Loucy (cell line): ENCODE data around the gene DLG1.

ENCODE experiments used
- H2AFZ ChIP-seq: fragments of 200-600 bp; sonication (generic); 2 replicates; pipeline ENCODE4 v1.6.0; 2016; ENCODE audit warnings: antibody characterized with exemption, mild to moderate bottlenecking, low read length, moderate library complexity
- H3F3A ChIP-seq: fragments of 200-600 bp; 2 replicates; pipeline ENCODE4 v1.6.0; 2016; ENCODE audit warnings: antibody characterized with exemption, low read depth, mild to moderate bottlenecking
- H3K27me3 ChIP-seq: fragments of 200-600 bp; sonication (generic); 2 replicates; pipeline ENCODE4 v1.6.1; 2014; ENCODE audit warnings: low read length, mild to moderate bottlenecking; ENCODE audit not compliant: insufficient read depth, poor library complexity, severe bottlenecking
- H3K36me3 ChIP-seq: fragments of 200-600 bp; sonication (generic); 2 replicates; pipeline ENCODE4 v1.6.1; 2016; ENCODE audit warnings: low read length; ENCODE audit not compliant: insufficient read depth
- H3K4me1 ChIP-seq: fragments of 200-600 bp; sonication (generic); 2 replicates; pipeline ENCODE4 v1.5.1; 2014; ENCODE audit warnings: low read length, mild to moderate bottlenecking; ENCODE audit not compliant: insufficient read depth, poor library complexity, severe bottlenecking
- H3K4me2 ChIP-seq: fragments of 200-600 bp; sonication (generic); 2 replicates; pipeline ENCODE4 v1.6.0; 2014; ENCODE audit warnings: antibody characterized with exemption, low read length, low read depth, mild to moderate bottlenecking; ENCODE audit not compliant: poor library complexity, severe bottlenecking
- H3K4me3 ChIP-seq: fragments of 200-600 bp; sonication (generic); 2 replicates; pipeline ENCODE4 v1.5.1; 2014; ENCODE audit warnings: low read length, mild to moderate bottlenecking, mixed read lengths; ENCODE audit not compliant: poor library complexity, severe bottlenecking
- H3K79me2 ChIP-seq: fragments of 200-600 bp; sonication (generic); 2 replicates; pipeline ENCODE4 v1.6.1; 2014; ENCODE audit warnings: low read length; ENCODE audit not compliant: insufficient read depth
- H3K9ac ChIP-seq: fragments of 200-600 bp; sonication (generic); 2 replicates; pipeline ENCODE4 v1.6.0; 2014; ENCODE audit warnings: mild to moderate bottlenecking, low read depth, low read length, moderate library complexity; ENCODE audit not compliant: poor library complexity, severe bottlenecking
- H3K9me2 ChIP-seq: fragments of 200-600 bp; sonication (generic); replicated peaks from 2 replicates; pipeline ENCODE4 v1.6.1; 2016; ENCODE audit warnings: low read depth, low read length, mixed read lengths
- H3K9me3 ChIP-seq: fragments of 200-600 bp; sonication (generic); 2 replicates; pipeline ENCODE4 v1.6.1; 2014; ENCODE audit warnings: mild to moderate bottlenecking, antibody characterized with exemption, low read length, low read depth; ENCODE audit not compliant: insufficient read depth
- H4K20me1 ChIP-seq: fragments of 200-600 bp; sonication (generic); 2 replicates; pipeline ENCODE4 v1.6.0; 2014; ENCODE audit warnings: antibody characterized with exemption, low read length, mild to moderate bottlenecking; ENCODE audit not compliant: insufficient read depth, poor library complexity, severe bottlenecking
- EZH2phosphoT487 ChIP-seq: fragments of 200-600 bp; IDR thresholded peaks from 2 replicates; pipeline ENCODE4 v1.6.1; 2018; ENCODE audit warnings: antibody characterized with exemption, mild to moderate bottlenecking, moderate library complexity, borderline replicate concordance
- TF ChIP-seq, protein P1 (sequence below): fragments of 200-600 bp; sonication (generic); conservative IDR thresholded peaks from 2 replicates; pipeline ENCODE4 v1.5.1; 2014; ENCODE audit warnings: mild to moderate bottlenecking, antibody characterized with exemption, low read length

DLG1 gene

DNA sequence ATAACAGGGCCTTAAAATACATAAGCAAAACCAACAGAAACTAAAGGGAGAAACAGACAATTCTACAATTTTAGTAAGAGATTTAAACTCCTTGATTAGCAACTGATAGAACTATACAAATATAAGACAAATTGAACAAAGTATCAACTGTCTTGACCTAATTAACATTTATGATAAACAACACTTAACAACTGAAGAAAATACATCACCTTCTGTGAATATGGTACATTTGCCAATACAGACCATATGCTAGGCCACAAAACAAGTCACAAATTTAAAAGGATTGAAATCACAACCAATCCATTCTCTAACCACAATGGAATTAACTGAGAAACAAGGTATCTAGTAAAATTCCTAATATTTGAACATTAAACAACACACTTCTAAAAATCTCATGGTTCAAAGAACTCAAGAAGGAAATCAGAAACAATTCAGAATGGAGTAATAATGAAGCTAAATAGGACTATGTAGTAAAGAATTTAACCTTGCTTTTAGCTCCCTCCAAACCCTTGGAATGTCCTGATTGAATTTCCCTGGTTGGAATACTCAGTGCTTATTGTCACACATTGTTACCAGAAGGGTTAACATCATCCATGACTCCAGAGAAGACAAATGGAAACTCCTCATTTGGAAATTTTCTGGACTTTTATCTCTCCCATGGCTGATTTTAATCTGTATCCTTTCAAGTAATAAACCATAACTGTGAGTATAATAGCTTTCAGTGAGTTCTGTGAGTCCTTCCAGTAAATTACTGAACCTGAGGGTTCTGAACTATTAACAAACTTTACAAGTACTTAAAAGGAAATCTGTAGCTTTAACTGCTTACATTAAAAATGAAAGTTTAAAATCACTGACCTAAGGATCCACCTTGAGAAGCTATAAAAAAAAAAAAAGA lies 88.8 kb downstream of the DLG1 start:
- peaks cover 42% of the 10 kb centered on the region for H4K20me1 ChIP-seq
- no peak for TF ChIP-seq EZH2phosphoT487
- TF ChIP-seq, protein P1, sequence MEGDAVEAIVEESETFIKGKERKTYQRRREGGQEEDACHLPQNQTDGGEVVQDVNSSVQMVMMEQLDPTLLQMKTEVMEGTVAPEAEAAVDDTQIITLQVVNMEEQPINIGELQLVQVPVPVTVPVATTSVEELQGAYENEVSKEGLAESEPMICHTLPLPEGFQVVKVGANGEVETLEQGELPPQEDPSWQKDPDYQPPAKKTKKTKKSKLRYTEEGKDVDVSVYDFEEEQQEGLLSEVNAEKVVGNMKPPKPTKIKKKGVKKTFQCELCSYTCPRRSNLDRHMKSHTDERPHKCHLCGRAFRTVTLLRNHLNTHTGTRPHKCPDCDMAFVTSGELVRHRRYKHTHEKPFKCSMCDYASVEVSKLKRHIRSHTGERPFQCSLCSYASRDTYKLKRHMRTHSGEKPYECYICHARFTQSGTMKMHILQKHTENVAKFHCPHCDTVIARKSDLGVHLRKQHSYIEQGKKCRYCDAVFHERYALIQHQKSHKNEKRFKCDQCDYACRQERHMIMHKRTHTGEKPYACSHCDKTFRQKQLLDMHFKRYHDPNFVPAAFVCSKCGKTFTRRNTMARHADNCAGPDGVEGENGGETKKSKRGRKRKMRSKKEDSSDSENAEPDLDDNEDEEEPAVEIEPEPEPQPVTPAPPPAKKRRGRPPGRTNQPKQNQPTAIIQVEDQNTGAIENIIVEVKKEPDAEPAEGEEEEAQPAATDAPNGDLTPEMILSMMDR = no peak
- no peak overlapping the region for H3K9ac ChIP-seq
- H3K36me3 ChIP-seq = no peaks in the 10 kb centered on the region
- H3K9me3 ChIP-seq = no peaks in the 10 kb centered on the region
- no peaks in the 10 kb centered on the region for H3F3A ChIP-seq
- peaks cover 14% of the 10 kb centered on the region for H3K4me1 ChIP-seq
- peaks cover 91% of the 10 kb centered on the region for H3K79me2 ChIP-seq
- H3K4me2 ChIP-seq = peak overlapping the region; percentile 35
- H3K27me3 ChIP-seq = no peaks in the 10 kb centered on the region
- no peak overlapping the region for H2AFZ ChIP-seq
- H3K9me2 ChIP-seq = no peaks in the 10 kb centered on the region
- no peak overlapping the region for H3K4me3 ChIP-seq

DNA sequence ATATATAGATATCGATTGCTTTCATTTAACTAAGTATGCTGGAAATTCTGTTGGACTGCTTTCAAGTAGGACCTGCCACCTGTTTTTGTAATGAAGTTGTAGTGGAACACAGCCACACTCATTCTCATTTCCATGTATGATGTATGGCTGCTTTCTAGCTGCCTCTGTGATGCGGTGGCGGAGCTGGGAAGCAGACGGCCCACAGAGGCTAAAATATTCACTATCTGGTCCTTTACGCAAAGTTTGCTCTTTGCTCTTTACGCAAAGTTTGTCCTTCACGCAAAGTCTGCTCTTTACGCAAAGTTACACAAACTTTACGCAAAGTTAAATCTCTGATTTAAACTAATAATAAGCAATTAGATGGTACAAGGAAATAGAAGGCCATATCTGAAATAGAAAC lies 91.5 kb downstream of the DLG1 start:
- no peak overlapping the region for H3K9ac ChIP-seq
- peaks cover 91% of the 10 kb centered on the region for H3K79me2 ChIP-seq
- H3K27me3 ChIP-seq = no peaks in the 10 kb centered on the region
- no peak overlapping the region for H2AFZ ChIP-seq
- no peak overlapping the region for H3K4me3 ChIP-seq
- peaks cover 44% of the 10 kb centered on the region for H4K20me1 ChIP-seq
- no peak overlapping the region for H3K4me2 ChIP-seq
- no peaks in the 10 kb centered on the region for H3K36me3 ChIP-seq
- no peaks in the 10 kb centered on the region for H3F3A ChIP-seq
- H3K4me1 ChIP-seq = peaks cover 17% of the 10 kb centered on the region
- H3K9me3 ChIP-seq = no peaks in the 10 kb centered on the region
- TF ChIP-seq, protein P1 = no peak
- no peak for TF ChIP-seq EZH2phosphoT487
- H3K9me2 ChIP-seq = no peaks in the 10 kb centered on the region

DNA sequence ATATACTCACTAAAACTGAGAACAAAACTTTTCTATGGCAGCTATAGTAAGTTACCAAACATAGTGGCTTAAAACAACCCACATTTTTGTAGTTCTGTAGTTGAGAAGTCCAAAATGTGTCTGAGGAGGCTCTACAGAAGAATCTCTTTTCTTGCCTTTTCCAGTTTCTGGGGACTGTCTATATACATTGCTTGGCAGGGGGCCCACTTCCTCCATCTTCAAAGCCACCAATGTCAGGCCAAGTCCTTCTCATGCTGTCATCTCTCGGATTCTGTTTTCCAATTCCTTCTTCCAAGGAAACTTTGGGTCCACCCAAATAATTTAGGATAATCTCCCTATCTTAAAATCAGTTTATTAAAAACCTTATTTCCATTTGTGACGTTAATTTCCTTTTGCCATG lies 92.7 kb downstream of the DLG1 start:
- Histone ChIP-seq H4K20me1 (peaks cover 51% of the 10 kb centered on the region), H3K4me1 (peaks cover 17% of the 10 kb centered on the region), H3K36me3 (no peaks in the 10 kb centered on the region), H3K4me3 (no peak overlapping the region), H3K9me3 (no peaks in the 10 kb centered on the region), H3K79me2 (peaks cover 93% of the 10 kb centered on the region), H3K9me2 (no peaks in the 10 kb centered on the region), H3K27me3 (no peaks in the 10 kb centered on the region), H3F3A (no peaks in the 10 kb centered on the region), H3K4me2 (no peak overlapping the region), H3K9ac (no peak overlapping the region), H2AFZ (no peak overlapping the region)
- no peak for TF ChIP-seq EZH2phosphoT487
- TF ChIP-seq, protein P1 = no peak
